ENCODE results near the gene CSF2RB. TPM values are rescaled to one million over a fixed set of nuclear protein-coding genes. Genes with fewer than 3 reads are reported as not detected.

The CSF2RB gene
- total RNA-seq (ENCODE audit: low replicate concordance): 0.81 and 0.98 TPM in 2 replicates

- H3K4me3 ChIP-seq (ENCODE audit: low read depth, low read length): no peak within 1 kb of the TSS
- no peak for TF ChIP-seq CTCF (IDR thresholded peaks at IDR 0.05; ENCODE audit: insufficient read depth, low read length)
- DNase-seq (ENCODE audit: low read depth): no peak
Measured at GRCh38 chr22:36913427-36914389, at the start of gene CSF2RB. Gene CSF2RB, plus strand, starts transcription at chr22:36913628. Its CDS starts 8,580 bp downstream, at chr22:36922208.

- H3K4me3 ChIP-seq (ENCODE audit: low read depth, low read length): no peak overlapping the region
- no peak for TF ChIP-seq CTCF (IDR thresholded peaks at IDR 0.05; ENCODE audit: insufficient read depth, low read length)
- DNase-seq (ENCODE audit: low read depth): no peak
Measured at GRCh38 chr22:36863979-36864378, 49.4 kb upstream of the CSF2RB start.

GRCh38 chr22:36864454-36865215 is 48.8 kb upstream of the CSF2RB start:
- no peak overlapping the region for H3K4me3 ChIP-seq (ENCODE audit: low read depth, low read length)
- no peak for DNase-seq (ENCODE audit: low read depth)
- no peak for TF ChIP-seq CTCF (IDR thresholded peaks at IDR 0.05; ENCODE audit: insufficient read depth, low read length)

- no peak for DNase-seq (ENCODE audit: low read depth)
Measured at GRCh38 chr22:36865346-36865745, 48.1 kb upstream of the CSF2RB start.

GRCh38 chr22:36867695-36868094 is 45.7 kb upstream of the CSF2RB start:
- no peak for TF ChIP-seq CTCF (IDR thresholded peaks at IDR 0.05; ENCODE audit: insufficient read depth, low read length)
- DNase-seq (ENCODE audit: low read depth): no peak

More at GRCh38 chr22:36865346-36865745, 48.1 kb upstream of the CSF2RB start:
- no peak for TF ChIP-seq CTCF (IDR thresholded peaks at IDR 0.05; ENCODE audit: insufficient read depth, low read length)
- no peak overlapping the region for H3K4me3 ChIP-seq (ENCODE audit: low read depth, low read length)

GRCh38 chr22:36868546-36869181 is 44.8 kb upstream of the CSF2RB start:
- no peak overlapping the region for H3K4me3 ChIP-seq (ENCODE audit: low read depth, low read length)
- no peak for DNase-seq (ENCODE audit: low read depth)
- no peak for TF ChIP-seq CTCF (IDR thresholded peaks at IDR 0.05; ENCODE audit: insufficient read depth, low read length)

More at GRCh38 chr22:36867695-36868094, 45.7 kb upstream of the CSF2RB start:
- no peak overlapping the region for H3K4me3 ChIP-seq (ENCODE audit: low read depth, low read length)
